ENCODE measurements around the gene KIRREL3. TPM values are rescaled to one million over a fixed set of nuclear protein-coding genes. Genes with fewer than 3 reads are reported as not detected.

The KIRREL3 gene
- total RNA-seq, 4 donors from 2014 or later, result 0.19 TPM; not detected in 3

GRCh38 chr11:126630893-126631798, 369.4 kb downstream of the KIRREL3 start:
- Histone ChIP-seq H3K27me3 (peaks cover 0 to 24% (median 0%) of the 10 kb centered on the region in 4 donors), H3K9me3 (no peaks in the 10 kb centered on the region), H3K4me3 (no peak overlapping the region), H3K36me3 (no peaks in the 10 kb centered on the region), H3K27ac (no peak overlapping the region), H3K4me1 (no peaks in the 10 kb centered on the region)
- no peak for TF ChIP-seq POLR2A (IDR thresholded peaks at IDR 0.05)
- no peak for TF ChIP-seq CTCF (IDR thresholded peaks at IDR 0.05)
- intact Hi-C loops (cut with DNase I), result no loop called here
- WGBS, 2 donors, result 84 to 86% methylated on average over 8 to 10 of the region's 10 CpGs
- DNase-seq, result no peak

DNA sequence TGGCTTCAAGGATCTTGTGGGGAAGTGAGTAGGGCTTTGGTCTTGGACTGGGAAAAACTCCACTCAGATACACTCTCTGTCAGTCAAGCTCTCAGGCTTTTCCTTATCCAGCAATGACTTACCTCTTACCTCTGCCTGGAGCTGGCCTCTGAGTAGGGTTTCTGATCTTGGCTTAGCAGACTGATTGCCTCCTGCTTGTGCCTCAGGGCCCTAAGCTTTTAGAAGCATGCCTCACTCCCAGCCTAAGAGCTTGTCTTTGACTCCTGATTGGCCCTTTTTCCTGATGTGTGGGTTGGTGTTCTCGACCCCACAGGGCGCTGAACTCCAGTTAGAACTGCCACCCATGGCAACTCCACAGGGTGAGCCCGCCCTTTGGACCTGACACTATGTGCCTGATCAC, 370.1 kb downstream of the KIRREL3 start:
- Histone ChIP-seq H3K27ac (no peak overlapping the region), H3K4me1 (no peaks in the 10 kb centered on the region), H3K36me3 (no peaks in the 10 kb centered on the region), H3K27me3 (peaks cover 0 to 18% (median 1%) of the 10 kb centered on the region in 4 donors), H3K4me3 (no peak overlapping the region), H3K9me3 (no peaks in the 10 kb centered on the region)
- TF ChIP-seq POLR2A (IDR thresholded peaks at IDR 0.05) (no peak), CTCF (IDR thresholded peaks at IDR 0.05) (no peak)
- 63% methylated on average over 3 of the region's 3 CpGs; no CpG with 5 or more reads in 1 of the 2 donors for WGBS, 2 donors
- no peak for DNase-seq
- intact Hi-C loops (cut with DNase I), result no loop called here

GRCh38 chr11:126628790-126629621, 371.6 kb downstream of the KIRREL3 start:
- WGBS, 2 donors, result 68% methylated on average over 6 of the region's 13 CpGs
- no peaks in the 10 kb centered on the region for H3K36me3 ChIP-seq
- no peak overlapping the region for H3K27ac ChIP-seq
- intact Hi-C loops (cut with DNase I), result no loop called here
- no peaks in the 10 kb centered on the region for H3K4me1 ChIP-seq
- TF ChIP-seq CTCF (IDR thresholded peaks at IDR 0.05), result no peak
- TF ChIP-seq POLR2A (IDR thresholded peaks at IDR 0.05), result no peak
- H3K4me3 ChIP-seq, result no peak overlapping the region
- H3K27me3 ChIP-seq, result peaks cover 0 to 11% (median 2%) of the 10 kb centered on the region in 4 donors
- no peak for DNase-seq
- H3K9me3 ChIP-seq, result no peaks in the 10 kb centered on the region

- WGBS, 2 donors, result 20 to 31% methylated on average over 1 of the region's 1 CpG
- intact Hi-C loops (cut with DNase I), result no loop called here
- H3K27ac ChIP-seq, result no peak overlapping the region
Measured at GRCh38 chr11:126628450-126628789, 372.1 kb downstream of the KIRREL3 start.

More at GRCh38 chr11:126628450-126628789, 372.1 kb downstream of the KIRREL3 start:
- Histone ChIP-seq H3K4me1 (no peaks in the 10 kb centered on the region), H3K4me3 (no peak overlapping the region), H3K36me3 (no peaks in the 10 kb centered on the region), H3K27me3 (peaks cover 0 to 8% (median 2%) of the 10 kb centered on the region in 4 donors), H3K9me3 (no peaks in the 10 kb centered on the region)
- TF ChIP-seq POLR2A (IDR thresholded peaks at IDR 0.05), result no peak
- no peak for TF ChIP-seq CTCF (IDR thresholded peaks at IDR 0.05)
- DNase-seq, result no peak

All from esophagus squamous epithelium (tissue), 5 donors.